Esophagus mucosa (tissue), 1 donor: ENCODE measurements around the gene TRIM4. TPM values are rescaled to one million over a fixed set of nuclear protein-coding genes. Genes with fewer than 3 reads are reported as not detected.

Experiments
- ATAC-seq: fragments of 200-7000 bp; cut with Tn5 transposase; one replicate; pipeline ENCODE4 v1.9.1; 2020
- total RNA-seq: library from RNA; stranded (reverse); gene quantifications from one replicate; pipeline ENCODE4 v1.2.4, GENCODE V29; 2023
- donor health status: DM: yes; HTN: yes; CAD: no.

Gene TRIM4
- total RNA-seq, 1 donor from 2014 or later: 13.9 TPM

DNA sequence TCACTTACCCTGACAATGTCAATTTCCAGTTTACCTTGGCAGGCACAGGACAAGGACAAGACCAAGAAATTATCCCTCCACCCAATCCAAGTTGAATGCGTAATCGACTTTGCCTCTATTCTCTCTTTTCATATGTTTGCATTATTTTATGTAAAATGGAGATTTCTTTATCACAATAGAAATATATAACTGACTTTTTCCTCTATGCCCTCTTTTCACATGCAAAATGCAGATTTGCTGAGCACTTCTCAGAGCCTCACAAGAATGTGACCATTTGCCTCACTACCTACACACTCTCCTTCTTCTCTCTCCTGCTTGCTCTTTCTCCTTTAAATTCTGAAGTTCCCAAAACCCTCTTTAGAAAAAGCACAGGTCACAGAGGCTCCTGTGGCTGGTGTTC, 76.4 kb downstream of the TRIM4 start:
- no peak for ATAC-seq

Other genes starting within 250 kb of the TRIM4 start
- gene CYP3A5, start 239.5 kb downstream of the TRIM4 start, total RNA-seq: 26.4 TPM
- gene CYP3A7, start 184.3 kb downstream of the TRIM4 start, total RNA-seq: not detected
- 0.24 TPM for gene CYP3A4, start 135.3 kb downstream of the TRIM4 start, total RNA-seq
- gene CYP3A43, start 91.5 kb downstream of the TRIM4 start, total RNA-seq: not detected
- 0.28 TPM for gene OR2AE1, start 42.5 kb downstream of the TRIM4 start, total RNA-seq
- 0.20 TPM for gene GJC3, start 10.1 kb upstream of the TRIM4 start, total RNA-seq
- gene AZGP1, start 56.5 kb upstream of the TRIM4 start, total RNA-seq: 10.8 TPM
- gene ZKSCAN1, start 96.1 kb upstream of the TRIM4 start, total RNA-seq: 62.4 TPM
- gene ZSCAN21, start 130.2 kb upstream of the TRIM4 start, total RNA-seq: 3.7 TPM
- 12.4 TPM for gene ZNF3, start 162.2 kb upstream of the TRIM4 start, total RNA-seq
- gene COPS6, start 169.4 kb upstream of the TRIM4 start, total RNA-seq: 95.0 TPM
- gene MCM7, start 181.9 kb upstream of the TRIM4 start, total RNA-seq: 53.0 TPM
- gene AP4M1, start 182.1 kb upstream of the TRIM4 start, total RNA-seq: 15.1 TPM
- 23.3 TPM for gene TAF6, start 199.8 kb upstream of the TRIM4 start, total RNA-seq
- 3.4 TPM for gene CNPY4, start 200.1 kb upstream of the TRIM4 start, total RNA-seq
- gene MBLAC1, start 207.4 kb upstream of the TRIM4 start, total RNA-seq: 1.7 TPM
- gene LAMTOR4, start 229.4 kb upstream of the TRIM4 start, total RNA-seq: 71.1 TPM
- gene TRAPPC14, start 239.2 kb upstream of the TRIM4 start, total RNA-seq: 16.3 TPM
- 5.6 TPM for gene GAL3ST4, start 249.1 kb upstream of the TRIM4 start, total RNA-seq